CD14-positive monocyte (primary cell): ENCODE measurements around the gene CTDNEP1. TPM values are rescaled to one million over a fixed set of nuclear protein-coding genes. Genes with fewer than 3 reads are reported as not detected.

ENCODE experiments used
- DNase-seq, 3 donors: peaks; one replicate each; pipeline ENCODE4 v3.0.0-alpha.2; 2011 to 2022
- H2AFZ ChIP-seq: 2 replicates; pipeline ENCODE4 v1.6.0; 2012; ENCODE audit warnings: mild to moderate bottlenecking, low read depth, low read length, inconsistent platforms; ENCODE audit not compliant: insufficient read depth, poor library complexity, severe bottlenecking
- H3K27ac ChIP-seq, 2 donors: 1 replicate in 1 of 2; 2 replicates in 1 of 2; pipeline ENCODE4 v1.5.1; 2012 to 2013; ENCODE audit warnings: low read length in 2 of 2, control low read depth in 1 of 2, inconsistent platforms in 1 of 2, low read depth in 1 of 2, mild to moderate bottlenecking in 1 of 2
- H3K27me3 ChIP-seq, 2 donors: one replicate each; pipeline versions ENCODE4 v1.6.0 to v1.6.1; 2011 to 2013; ENCODE audit warnings: low read length in 2 of 2; ENCODE audit not compliant: control insufficient read depth in 2 of 2, insufficient read depth in 2 of 2
- H3K36me3 ChIP-seq, 2 donors: replicated peaks in 1 of 2; 1 replicate in 1 of 2; 2 replicates in 1 of 2; pipeline versions ENCODE4 v1.5.1 to v1.6.1; 2012 to 2013; ENCODE audit warnings: low read length in 2 of 2, control low read depth in 1 of 2, inconsistent platforms in 1 of 2, mild to moderate bottlenecking in 1 of 2; ENCODE audit not compliant: insufficient read depth in 2 of 2, control insufficient read depth in 1 of 2
- H3K4me1 ChIP-seq, 2 donors: 1 replicate in 1 of 2; 2 replicates in 1 of 2; pipeline versions ENCODE4 v1.5.1 to v1.6.1; 2012 to 2013; ENCODE audit warnings: low read length in 2 of 2, control low read depth in 1 of 2, inconsistent platforms in 1 of 2, mild to moderate bottlenecking in 1 of 2, moderate library complexity in 1 of 2; ENCODE audit not compliant: insufficient read depth in 2 of 2, control insufficient read depth in 1 of 2
- H3K4me2 ChIP-seq: replicated peaks from 2 replicates; pipeline ENCODE3; 2012; ENCODE audit warnings: low read length, moderate library complexity, mild to moderate bottlenecking; ENCODE audit not compliant: poor library complexity, severe bottlenecking; ENCODE audit errors: extremely low read depth
- H3K4me3 ChIP-seq, 3 experiments: fragments of 200-600 bp in 1 of 3; sonication (generic) in 1 of 3; replicated peaks in 1 of 3; 1 replicate in 2 of 3; 2 replicates in 1 of 3; pipeline ENCODE4 v1.5.1; 2011 to 2013; ENCODE audit warnings: low read length in 3 of 3, mild to moderate bottlenecking in 3 of 3, control low read depth in 2 of 3, low read depth in 2 of 3, inconsistent platforms in 1 of 3, moderate library complexity in 1 of 3
- H3K79me2 ChIP-seq: 2 replicates; pipeline ENCODE4 v1.6.0; 2012; ENCODE audit warnings: mild to moderate bottlenecking, control low read depth, inconsistent platforms, low read length, moderate library complexity; ENCODE audit not compliant: insufficient read depth
- H3K9ac ChIP-seq: 2 replicates; pipeline ENCODE4 v1.6.0; 2017; ENCODE audit warnings: low read length, mild to moderate bottlenecking; ENCODE audit not compliant: insufficient read depth, poor library complexity, severe bottlenecking
- H3K9me3 ChIP-seq, 2 donors: replicated peaks in 1 of 2; 1 replicate in 1 of 2; 2 replicates in 1 of 2; pipeline versions ENCODE4 v1.5.1 to v1.6.1; 2012 to 2013; ENCODE audit warnings: low read length in 2 of 2, control low read depth in 1 of 2; ENCODE audit not compliant: control insufficient read depth in 1 of 2, insufficient read depth in 1 of 2
- H4K20me1 ChIP-seq: 2 replicates; pipeline ENCODE4 v1.6.0; 2012; ENCODE audit warnings: mild to moderate bottlenecking, low read length, control low read depth, moderate library complexity; ENCODE audit not compliant: insufficient read depth
- H3K27ac Mint-ChIP-seq, 7 donors: one replicate each; pipeline ENCODE4 v1.8.0; 2020; ENCODE audit warnings: mild to moderate bottlenecking in 7 of 7, mixed read lengths in 7 of 7, moderate library complexity in 6 of 7, inconsistent platforms in 2 of 7
- H3K27me3 Mint-ChIP-seq, 3 donors: one replicate each; pipeline ENCODE4 v1.8.0; 2021 to 2022; ENCODE audit warnings: low read depth in 3 of 3, mild to moderate bottlenecking in 3 of 3, mixed read lengths in 3 of 3, moderate library complexity in 3 of 3, inconsistent platforms in 1 of 3
- H3K36me3 Mint-ChIP-seq, 2 donors: one replicate each; pipeline ENCODE4 v1.8.0; 2020; ENCODE audit warnings: mixed read lengths in 2 of 2, inconsistent platforms in 1 of 2, mild to moderate bottlenecking in 1 of 2
- H3K4me1 Mint-ChIP-seq: one replicate; pipeline ENCODE4 v1.8.0; 2020; ENCODE audit warnings: mild to moderate bottlenecking, mixed read lengths
- H3K4me3 Mint-ChIP-seq, 2 donors: one replicate each; pipeline ENCODE4 v1.8.0; 2020; ENCODE audit warnings: mild to moderate bottlenecking in 2 of 2, mixed read lengths in 2 of 2, moderate library complexity in 1 of 2
- H3K9me3 Mint-ChIP-seq, 7 donors: one replicate each; pipeline ENCODE4 v1.8.0; 2020 to 2022; ENCODE audit warnings: mixed read lengths in 7 of 7, mild to moderate bottlenecking in 6 of 7, moderate library complexity in 6 of 7, inconsistent platforms in 2 of 7
- CTCF ChIP-seq: fragments of 200-600 bp; IDR thresholded peaks from one replicate; pipeline ENCODE4 v1.8.0; 2022; ENCODE audit warnings: antibody characterized with exemption, mild to moderate bottlenecking
- WGBS: methylation state at CpG from one replicate; pipeline ENCODE4 v1.1.5; 2013; ENCODE audit warnings: missing lambda C conversion rate; ENCODE audit not compliant: insufficient coverage; 5-methylcytosine and 5-hydroxymethylcytosine counted together
- intact Hi-C, 2 donors: fragments of 100-400 bp; cut with micrococcal nuclease; formaldehyde crosslinking; loops; one replicate each; pipeline versions ENCODE4 v1.15.0 to v1.15.1; 2023
- polyA plus RNA-seq, 3 donors: library from polyadenylated mRNA; depleted of rRNA in 1 of 3; unstranded in 2 of 3; stranded (reverse) in 1 of 3; fragments of 300-500 nt in 2 of 3; fragments of >200 nt in 1 of 3; fragmentation: Illumina TruSeq in 2 of 3; gene quantifications; 1 replicate in 2 of 3; 2 replicates in 1 of 3; pipeline ENCODE4 v1.2.3, GENCODE V29; 2012 to 2021

CTDNEP1 gene
- polyA plus RNA-seq, 3 donors = 29.5 to 198 (median 38.3) TPM

- H2AFZ ChIP-seq = no peak overlapping the region
- H3K79me2 ChIP-seq = peaks cover 38% of the 10 kb centered on the region
- peaks cover 8% of the 10 kb centered on the region for H4K20me1 ChIP-seq
- Mint-ChIP-seq H3K4me1 (peaks cover 22% of the 10 kb centered on the region), H3K27ac (peak overlapping the region in 1 of 7 donors; percentile 53), H3K27me3 (no peaks in the 10 kb centered on the region), H3K9me3 (no peaks in the 10 kb centered on the region), H3K4me3 (no peak overlapping the region), H3K36me3 (peaks cover 56 to 67% of the 10 kb centered on the region in 2 donors)
- H3K9ac ChIP-seq = no peak overlapping the region
- WGBS = 95% methylated on average over 13 of the region's 14 CpGs
- no peak for TF ChIP-seq CTCF
- no peaks in the 10 kb centered on the region for H3K9me3 ChIP-seq
- intact Hi-C loops = no loop called here
- H3K36me3 ChIP-seq = peaks cover 43 to 69% of the 10 kb centered on the region in 2 donors
- H3K4me3 ChIP-seq = no peak overlapping the region
- H3K27me3 ChIP-seq = no peaks in the 10 kb centered on the region
- H3K27ac ChIP-seq = no peak overlapping the region
- peaks cover 20 to 25% of the 10 kb centered on the region in 2 donors for H3K4me1 ChIP-seq
- DNase-seq = no peak
- no peak overlapping the region for H3K4me2 ChIP-seq
Observed at GRCh38 chr17:7228920-7229319, 22.6 kb downstream of the CTDNEP1 start.

- H3K9me3 ChIP-seq = no peaks in the 10 kb centered on the region
- H3K36me3 Mint-ChIP-seq = peaks cover 73 to 86% of the 10 kb centered on the region in 2 donors
- H3K79me2 ChIP-seq = peaks cover 19% of the 10 kb centered on the region
- peaks cover 62 to 88% of the 10 kb centered on the region in 2 donors for H3K36me3 ChIP-seq
- H3K9me3 Mint-ChIP-seq = no peaks in the 10 kb centered on the region
- H3K9ac ChIP-seq = no peak overlapping the region
- no peak overlapping the region for H3K4me3 ChIP-seq
- DNase-seq = no peak
- peaks cover 7% of the 10 kb centered on the region for H3K4me1 Mint-ChIP-seq
- H3K27ac Mint-ChIP-seq = peak overlapping the region in 2 of 7 donors; percentile 45 to 60
- no peaks in the 10 kb centered on the region for H3K27me3 Mint-ChIP-seq
- H3K27me3 ChIP-seq = no peaks in the 10 kb centered on the region
- TF ChIP-seq CTCF = no peak
- H3K4me2 ChIP-seq = no peak overlapping the region
- H3K4me1 ChIP-seq = peaks cover 3 to 7% of the 10 kb centered on the region in 2 donors
- 95% methylated on average over 29 of the region's 31 CpGs for WGBS
- peaks cover 6% of the 10 kb centered on the region for H4K20me1 ChIP-seq
- intact Hi-C loops = no loop called here
- no peak overlapping the region for H2AFZ ChIP-seq
- H3K4me3 Mint-ChIP-seq = no peak overlapping the region
- no peak overlapping the region for H3K27ac ChIP-seq
Observed at GRCh38 chr17:7226721-7227710, 24.5 kb downstream of the CTDNEP1 start.
